Mammary epithelial cell (primary cell): Measurements from ENCODE around the gene CDK14.

Experiments
- CTCF ChIP-seq, 2 donors: IDR thresholded peaks in 1 of 2; conservative IDR thresholded peaks in 1 of 2; 2 replicates each; pipeline ENCODE4 v1.5.1; 2011 to 2012; ENCODE audit warnings: inconsistent platforms in 2 of 2, low read length in 2 of 2, mild to moderate bottlenecking in 2 of 2, control low read depth in 1 of 2, low read depth in 1 of 2; ENCODE audit not compliant: insufficient read depth in 1 of 2; ENCODE audit errors: extremely low read depth in 1 of 2
- EZH2 ChIP-seq: IDR thresholded peaks from 2 replicates; pipeline ENCODE4 v1.6.1; 2012; ENCODE audit warnings: low read length, inconsistent platforms, borderline replicate concordance

DNA sequence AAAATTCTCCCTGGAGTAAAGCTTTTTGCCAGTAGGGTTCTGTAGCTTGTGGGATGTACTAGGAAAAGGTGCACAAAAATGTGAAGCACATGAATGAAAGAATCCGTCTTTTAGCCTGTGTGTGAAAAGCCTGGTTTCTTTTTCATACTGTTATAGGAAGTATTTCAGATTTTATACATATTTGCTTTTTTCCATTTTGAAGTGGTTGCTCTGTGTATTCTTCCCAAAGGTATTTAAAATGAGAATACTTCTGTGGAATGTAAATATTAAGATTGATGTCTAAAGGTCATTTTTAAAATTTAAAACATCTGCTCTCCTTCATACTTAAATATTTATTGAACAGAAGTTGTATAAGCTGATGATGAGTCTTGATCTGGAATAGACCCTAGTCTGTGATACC, 96.8 kb downstream of the CDK14 start:
- no peak for TF ChIP-seq CTCF (conservative IDR thresholded peaks at IDR 0.05 in 1 of 2, IDR thresholded peaks at IDR 0.05 in 1 of 2; ENCODE audit: extremely low read depth in 1 of 2, insufficient read depth in 1 of 2, low read depth in 1 of 2, low read length in 2 of 2)
- TF ChIP-seq EZH2 = no peak
